AG10803 (cell line): ENCODE data around the gene HMGB2.

ENCODE experiments used
- DNase-seq: peaks from one replicate; pipeline ENCODE4 v3.0.0; 2010; ENCODE audit warnings: low read depth
- H3K4me3 ChIP-seq: 2 replicates; pipeline ENCODE4 v1.5.1; 2011; ENCODE audit warnings: mild to moderate bottlenecking, low read length, control low read depth
- CTCF ChIP-seq: conservative IDR thresholded peaks from 2 replicates; pipeline ENCODE4 v1.5.1; 2011; ENCODE audit warnings: mild to moderate bottlenecking, low read length, control low read depth, inconsistent platforms

Gene HMGB2

GRCh38 chr4:173362666-173363065 lies 28.5 kb upstream of the HMGB2 start:
- TF ChIP-seq CTCF, result no peak
- DNase-seq, result no peak
- H3K4me3 ChIP-seq, result no peak overlapping the region

GRCh38 chr4:173360587-173361221 lies 26.5 kb upstream of the HMGB2 start:
- TF ChIP-seq CTCF, result peak; percentile 58
- H3K4me3 ChIP-seq, result no peak overlapping the region
- peak; percentile 24 for DNase-seq

GRCh38 chr4:173357939-173358338 lies 23.8 kb upstream of the HMGB2 start:
- no peak for TF ChIP-seq CTCF
- DNase-seq, result no peak

GRCh38 chr4:173347467-173347866 lies 13.3 kb upstream of the HMGB2 start:
- no peak for TF ChIP-seq CTCF
- no peak overlapping the region for H3K4me3 ChIP-seq
- no peak for DNase-seq

More at GRCh38 chr4:173357939-173358338, 23.8 kb upstream of the HMGB2 start:
- H3K4me3 ChIP-seq, result no peak overlapping the region

GRCh38 chr4:173346074-173346473 lies 11.9 kb upstream of the HMGB2 start:
- H3K4me3 ChIP-seq, result no peak overlapping the region
- peak; percentile 80 for DNase-seq
- no peak for TF ChIP-seq CTCF

GRCh38 chr4:173345648-173346047 lies 11.5 kb upstream of the HMGB2 start:
- H3K4me3 ChIP-seq, result no peak overlapping the region
- TF ChIP-seq CTCF, result no peak

GRCh38 chr4:173343832-173344397 lies 9.8 kb upstream of the HMGB2 start:
- TF ChIP-seq CTCF, result no peak
- no peak overlapping the region for H3K4me3 ChIP-seq
- no peak for DNase-seq

More at GRCh38 chr4:173345648-173346047, 11.5 kb upstream of the HMGB2 start:
- DNase-seq, result no peak
